Activated B cell treated with CpG ODN at 0.5 μM for 24 hours (primary cell): ENCODE results near the gene MAML3. TPM values are rescaled to one million over a fixed set of nuclear protein-coding genes. Genes with fewer than 3 reads are reported as not detected.

Experiments used
- ATAC-seq: fragments of 200-7000 bp; cut with Tn5 transposase; one replicate; pipeline ENCODE4 v1.10.0; 2021; ENCODE audit warnings: low read depth, mild to moderate bottlenecking, moderate library complexity
- CTCF ChIA-PET: fragments of 350-600 bp; sonication (Branson Sonifier 250); formaldehyde crosslinking; loops from one replicate; lab custom pipeline; 2021; ENCODE audit warnings: antibody characterized with exemption; lab: Charles Lee
- POLR2A ChIA-PET: fragments of 350-600 bp; sonication (Branson Sonifier 250); formaldehyde crosslinking; loops from one replicate; lab custom pipeline; 2021; ENCODE audit warnings: antibody characterized with exemption; lab: Charles Lee
- DNase-seq: peaks from one replicate; pipeline ENCODE4 v3.0.0; 2022
- H3K27ac Mint-ChIP-seq: one replicate; pipeline ENCODE4 v1.8.0; 2020; ENCODE audit warnings: mixed read lengths
- H3K27me3 Mint-ChIP-seq: one replicate; pipeline ENCODE4 v1.8.0; 2021; ENCODE audit warnings: mixed read lengths
- H3K36me3 Mint-ChIP-seq: one replicate; pipeline ENCODE4 v1.8.0; 2021; ENCODE audit warnings: low read depth, mixed read lengths
- H3K4me1 Mint-ChIP-seq: one replicate; pipeline ENCODE4 v1.8.0; 2021; ENCODE audit warnings: mixed read lengths
- H3K4me3 Mint-ChIP-seq: one replicate; pipeline ENCODE4 v1.8.0; 2020; ENCODE audit warnings: mild to moderate bottlenecking, mixed read lengths
- H3K9me3 Mint-ChIP-seq: one replicate; pipeline ENCODE4 v1.8.0; 2020; ENCODE audit warnings: mixed read lengths
- CTCF ChIP-seq: fragments of 200-600 bp; IDR thresholded peaks from one replicate; pipeline ENCODE4 v1.8.0; 2022; ENCODE audit warnings: antibody characterized with exemption, mild to moderate bottlenecking
- intact Hi-C: fragments of 100-400 bp; cut with micrococcal nuclease; formaldehyde crosslinking; loops from one replicate; pipeline ENCODE4 v1.15.1; 2024
- total RNA-seq: library from RNA; stranded (reverse); gene quantifications from 2 replicates; pipeline ENCODE4 v1.2.3, GENCODE V29; 2022

Gene MAML3
- total RNA-seq, 1 donor from 2014 or later, result 2.6 TPM

GRCh38 chr4:139672732-139673131, 481.3 kb downstream of the MAML3 start:
- ChIA-PET CTCF (interaction anchor here (0.9 to 1.8 kb wide), 2 partner anchors 15 to 21 kb away, joined by 3 to 7 read pairs; no protein-coding TSS in a partner anchor), POLR2A (interaction anchor here (0.7 kb wide), 1 partner anchor 197 kb away, joined by 4 read pairs; no protein-coding TSS in a partner anchor)
- Mint-ChIP-seq H3K27me3 (no peaks in the 10 kb centered on the region), H3K27ac (no peak overlapping the region), H3K4me3 (no peak overlapping the region), H3K36me3 (no peaks in the 10 kb centered on the region), H3K4me1 (peaks cover 13% of the 10 kb centered on the region), H3K9me3 (no peaks in the 10 kb centered on the region)
- intact Hi-C loops, result no loop called here
- ATAC-seq (no peak), DNase-seq (no peak)
- no peak for TF ChIP-seq CTCF

GRCh38 chr4:139672215-139672614, 481.8 kb downstream of the MAML3 start:
- no peaks in the 10 kb centered on the region for H3K36me3 Mint-ChIP-seq
- no peak for ATAC-seq
- H3K9me3 Mint-ChIP-seq, result no peaks in the 10 kb centered on the region
- DNase-seq, result no peak
- no peak for TF ChIP-seq CTCF
- ChIA-PET POLR2A (interaction anchor here (0.6 to 0.7 kb wide), 2 partner anchors 34 to 197 kb away, joined by 3 to 4 read pairs; no protein-coding TSS in a partner anchor), CTCF (interaction anchor here (0.9 to 1.8 kb wide), 2 partner anchors 15 to 21 kb away, joined by 3 to 7 read pairs; no protein-coding TSS in a partner anchor)
- H3K27ac Mint-ChIP-seq, result no peak overlapping the region
- H3K27me3 Mint-ChIP-seq, result no peaks in the 10 kb centered on the region
- no peak overlapping the region for H3K4me3 Mint-ChIP-seq
- intact Hi-C loops, result no loop called here
- H3K4me1 Mint-ChIP-seq, result peaks cover 13% of the 10 kb centered on the region

- no peaks in the 10 kb centered on the region for H3K36me3 Mint-ChIP-seq
- TF ChIP-seq CTCF, result no peak
- no peak overlapping the region for H3K4me3 Mint-ChIP-seq
- ChIA-PET POLR2A (no interaction called here), CTCF (no interaction called here)
- H3K4me1 Mint-ChIP-seq, result peaks cover 23% of the 10 kb centered on the region
- H3K27ac Mint-ChIP-seq, result no peak overlapping the region
- no peaks in the 10 kb centered on the region for H3K9me3 Mint-ChIP-seq
- no peaks in the 10 kb centered on the region for H3K27me3 Mint-ChIP-seq
- intact Hi-C loops, result no loop called here
- DNase-seq (no peak), ATAC-seq (no peak)
Observed at GRCh38 chr4:139670775-139671174, 483.2 kb downstream of the MAML3 start.

GRCh38 chr4:139669890-139670289, 484.1 kb downstream of the MAML3 start:
- H3K4me1 Mint-ChIP-seq, result peaks cover 21% of the 10 kb centered on the region
- H3K36me3 Mint-ChIP-seq, result no peaks in the 10 kb centered on the region
- no peak overlapping the region for H3K4me3 Mint-ChIP-seq
- H3K27ac Mint-ChIP-seq, result no peak overlapping the region
- no peak for ATAC-seq
- no peak for TF ChIP-seq CTCF
- CTCF ChIA-PET, result no interaction called here
- intact Hi-C loops, result loop anchor here (10.0 kb wide), 1 partner anchor 485 kb away; the partner anchor contains the start of gene MAML3
- no peaks in the 10 kb centered on the region for H3K27me3 Mint-ChIP-seq
- H3K9me3 Mint-ChIP-seq, result no peaks in the 10 kb centered on the region
- DNase-seq, result no peak
- POLR2A ChIA-PET, result interaction anchor here (0.6 kb wide), 1 partner anchor 22 kb away, joined by 7 read pairs; no protein-coding TSS in a partner anchor

- no peak overlapping the region for H3K4me3 Mint-ChIP-seq
- no peak for ATAC-seq
- no peak for TF ChIP-seq CTCF
- no peaks in the 10 kb centered on the region for H3K9me3 Mint-ChIP-seq
- no peak overlapping the region for H3K27ac Mint-ChIP-seq
- H3K4me1 Mint-ChIP-seq, result peaks cover 18% of the 10 kb centered on the region
- intact Hi-C loops, result loop anchor here (10.0 kb wide), 1 partner anchor 485 kb away; the partner anchor contains the start of gene MAML3
- H3K27me3 Mint-ChIP-seq, result no peaks in the 10 kb centered on the region
- CTCF ChIA-PET, result no interaction called here
- H3K36me3 Mint-ChIP-seq, result no peaks in the 10 kb centered on the region
- no peak for DNase-seq
- POLR2A ChIA-PET, result no interaction called here
Observed at GRCh38 chr4:139669335-139669734, 484.6 kb downstream of the MAML3 start.
